ENCODE results near the gene STK39. TPM values are rescaled to one million over a fixed set of nuclear protein-coding genes. Genes with fewer than 3 reads are reported as not detected.

STK39 gene
- total RNA-seq, 2 experiments from 2014 or later: 17.7 to 41.1 TPM

- no peaks in the 10 kb centered on the region for H3K79me2 ChIP-seq (ENCODE audit: insufficient read depth, low read depth, low read length)
Observed at GRCh38 chr2:168184681-168185513, 62.5 kb downstream of the STK39 start.

GRCh38 chr2:168183308-168183997 is 63.9 kb downstream of the STK39 start:
- no peak overlapping the region for H2AFZ ChIP-seq (ENCODE audit: low read length)
- TF ChIP-seq, protein P1, sequence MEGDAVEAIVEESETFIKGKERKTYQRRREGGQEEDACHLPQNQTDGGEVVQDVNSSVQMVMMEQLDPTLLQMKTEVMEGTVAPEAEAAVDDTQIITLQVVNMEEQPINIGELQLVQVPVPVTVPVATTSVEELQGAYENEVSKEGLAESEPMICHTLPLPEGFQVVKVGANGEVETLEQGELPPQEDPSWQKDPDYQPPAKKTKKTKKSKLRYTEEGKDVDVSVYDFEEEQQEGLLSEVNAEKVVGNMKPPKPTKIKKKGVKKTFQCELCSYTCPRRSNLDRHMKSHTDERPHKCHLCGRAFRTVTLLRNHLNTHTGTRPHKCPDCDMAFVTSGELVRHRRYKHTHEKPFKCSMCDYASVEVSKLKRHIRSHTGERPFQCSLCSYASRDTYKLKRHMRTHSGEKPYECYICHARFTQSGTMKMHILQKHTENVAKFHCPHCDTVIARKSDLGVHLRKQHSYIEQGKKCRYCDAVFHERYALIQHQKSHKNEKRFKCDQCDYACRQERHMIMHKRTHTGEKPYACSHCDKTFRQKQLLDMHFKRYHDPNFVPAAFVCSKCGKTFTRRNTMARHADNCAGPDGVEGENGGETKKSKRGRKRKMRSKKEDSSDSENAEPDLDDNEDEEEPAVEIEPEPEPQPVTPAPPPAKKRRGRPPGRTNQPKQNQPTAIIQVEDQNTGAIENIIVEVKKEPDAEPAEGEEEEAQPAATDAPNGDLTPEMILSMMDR (conservative IDR thresholded peaks at IDR 0.05; ENCODE audit: low read length): no peak
- no peak for TF ChIP-seq EZH2phosphoT487 (IDR thresholded peaks at IDR 0.05; ENCODE audit: borderline replicate concordance, low read depth, low read length)
- H3K9me3 ChIP-seq (ENCODE audit: low read length): no peaks in the 10 kb centered on the region
- H3K79me2 ChIP-seq (ENCODE audit: insufficient read depth, low read depth, low read length): no peaks in the 10 kb centered on the region
- no peak overlapping the region for H3K4me3 ChIP-seq (ENCODE audit: low read depth, low read length, poor library complexity, severe bottlenecking)
- H3K27ac ChIP-seq (ENCODE audit: low read depth, low read length, poor library complexity, severe bottlenecking): no peak overlapping the region
- peaks cover 18% of the 10 kb centered on the region for H3K36me3 ChIP-seq (ENCODE audit: insufficient read depth, low read length)
- intact Hi-C loops (cut with micrococcal nuclease; ENCODE audit: unreplicated experiment): no loop called here
- ChIA-PET POLR2A (interaction anchor here (2.1 kb wide), 1 partner anchor 12 kb away, joined by 7 read pairs; no protein-coding TSS in a partner anchor), CTCF (ENCODE audit: unreplicated experiment) (no interaction called here)
- BruUV-seq (replicated peaks): no TSS peak
- no peaks in the 10 kb centered on the region for H4K20me1 ChIP-seq (ENCODE audit: insufficient read depth, low read length)
- no peaks in the 10 kb centered on the region for H3K4me1 ChIP-seq (ENCODE audit: insufficient read depth, low read length, poor library complexity, severe bottlenecking)
- DNase-seq (ENCODE audit: low spot score): no peak
- no peak overlapping the region for H3K4me2 ChIP-seq (ENCODE audit: low read length)
- H3K9me2 ChIP-seq (ENCODE audit: insufficient read depth, low read length): no peaks in the 10 kb centered on the region

More at GRCh38 chr2:168184681-168185513, 62.5 kb downstream of the STK39 start:
- Histone ChIP-seq H3K9me3 (ENCODE audit: low read length) (no peaks in the 10 kb centered on the region), H3K36me3 (ENCODE audit: insufficient read depth, low read length) (peaks cover 11% of the 10 kb centered on the region; the same call in 1 of the 2 replicates), H4K20me1 (ENCODE audit: insufficient read depth, low read length) (no peaks in the 10 kb centered on the region), H3K4me1 (ENCODE audit: insufficient read depth, low read length, poor library complexity, severe bottlenecking) (no peaks in the 10 kb centered on the region), H3K27ac (ENCODE audit: low read depth, low read length, poor library complexity, severe bottlenecking) (no peak overlapping the region), H3K4me2 (ENCODE audit: low read length) (no peak overlapping the region), H2AFZ (ENCODE audit: low read length) (no peak overlapping the region), H3K4me3 (ENCODE audit: low read depth, low read length, poor library complexity, severe bottlenecking) (no peak overlapping the region), H3K9me2 (ENCODE audit: insufficient read depth, low read length) (no peaks in the 10 kb centered on the region)
- ChIA-PET POLR2A (interaction anchor here (0.5 to 2.1 kb wide), 2 partner anchors 10 to 53 kb away, joined by 3 to 7 read pairs; no protein-coding TSS in a partner anchor), CTCF (ENCODE audit: unreplicated experiment) (no interaction called here)
- TF ChIP-seq, protein P1 (conservative IDR thresholded peaks at IDR 0.05; ENCODE audit: low read length): no peak
- no peak for TF ChIP-seq EZH2phosphoT487 (IDR thresholded peaks at IDR 0.05; ENCODE audit: borderline replicate concordance, low read depth, low read length)
- intact Hi-C loops (cut with micrococcal nuclease; ENCODE audit: unreplicated experiment): no loop called here
- no TSS peak for BruUV-seq (replicated peaks)
- DNase-seq (ENCODE audit: low spot score): no peak
